Measurements from ENCODE around the gene RCAN1.

- TF ChIP-seq RCOR1 (IDR thresholded peaks at IDR 0.05; ENCODE audit: insufficient replicate concordance, low read length), result no peak
- no peak for TF ChIP-seq POLR2A (IDR thresholded peaks at IDR 0.05; ENCODE audit: low read depth, low read length)
- no peak for TF ChIP-seq CTCF (conservative IDR thresholded peaks at IDR 0.05; ENCODE audit: low read depth, low read length)
- TF ChIP-seq MAZ (IDR thresholded peaks at IDR 0.05; ENCODE audit: borderline replicate concordance, low read depth, low read length), result no peak
- no peak for TF ChIP-seq NFE2L2 (IDR thresholded peaks at IDR 0.05; ENCODE audit: low read depth, low read length)
- TF ChIP-seq RFX5 (IDR thresholded peaks at IDR 0.05; ENCODE audit: low read depth, low read length), result no peak
- no peak for TF ChIP-seq MAFK (IDR thresholded peaks at IDR 0.05; ENCODE audit: low read depth, low read length)
Observed at GRCh38 chr21:34521561-34521960, 93.4 kb downstream of the RCAN1 start.

Data from IMR-90 (cell line).